ENCODE measurements around the gene PPP1R8.

Gene PPP1R8

DNA sequence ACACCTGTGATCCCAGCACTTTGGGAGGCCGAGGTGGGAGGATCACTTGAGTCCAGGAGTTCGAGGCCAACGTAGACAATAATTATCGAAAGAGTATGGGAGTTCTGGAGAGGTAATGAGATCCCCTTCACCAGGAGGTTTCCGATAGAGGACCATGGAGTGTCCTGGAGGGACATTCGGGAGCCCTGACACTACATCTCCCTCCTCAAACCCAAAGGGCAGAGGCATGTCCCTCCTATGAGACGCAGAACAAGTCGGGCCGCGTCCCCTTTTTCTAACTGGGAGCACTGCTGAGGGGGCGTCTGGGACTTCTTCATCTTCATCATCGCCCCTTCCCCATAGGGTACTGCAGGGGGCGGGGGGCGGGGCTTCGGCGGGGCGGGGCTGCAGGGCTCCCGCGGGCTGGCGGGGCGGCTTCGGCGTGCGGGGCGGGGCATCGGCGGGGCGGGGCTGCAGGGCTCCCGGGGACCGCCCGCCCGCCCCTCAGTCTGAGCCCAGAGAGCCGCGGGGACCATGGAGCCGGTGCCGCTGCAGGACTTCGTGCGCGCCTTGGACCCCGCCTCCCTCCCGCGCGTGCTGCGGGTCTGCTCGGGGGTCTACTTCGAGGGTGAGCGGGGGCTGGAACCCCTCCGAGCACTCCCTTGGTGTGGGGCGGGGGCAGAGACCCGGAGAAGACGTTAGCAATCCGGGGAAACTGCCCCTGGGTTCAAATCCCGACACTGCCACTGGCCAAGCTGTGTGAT, 41.6 kb downstream of the PPP1R8 start, which contains the start of gene THEMIS2:
Gene THEMIS2 (plus strand): TSS at position 486 of the 743 bp plus-strand sequence. CDS start 28 bp downstream, at position 514.
- DNase-seq (ENCODE audit: low read depth), result peak; percentile 75

GRCh38 chr1:27872802-27873551, 42.4 kb downstream of the PPP1R8 start:
- DNase-seq (ENCODE audit: low read depth), result no peak

DNA sequence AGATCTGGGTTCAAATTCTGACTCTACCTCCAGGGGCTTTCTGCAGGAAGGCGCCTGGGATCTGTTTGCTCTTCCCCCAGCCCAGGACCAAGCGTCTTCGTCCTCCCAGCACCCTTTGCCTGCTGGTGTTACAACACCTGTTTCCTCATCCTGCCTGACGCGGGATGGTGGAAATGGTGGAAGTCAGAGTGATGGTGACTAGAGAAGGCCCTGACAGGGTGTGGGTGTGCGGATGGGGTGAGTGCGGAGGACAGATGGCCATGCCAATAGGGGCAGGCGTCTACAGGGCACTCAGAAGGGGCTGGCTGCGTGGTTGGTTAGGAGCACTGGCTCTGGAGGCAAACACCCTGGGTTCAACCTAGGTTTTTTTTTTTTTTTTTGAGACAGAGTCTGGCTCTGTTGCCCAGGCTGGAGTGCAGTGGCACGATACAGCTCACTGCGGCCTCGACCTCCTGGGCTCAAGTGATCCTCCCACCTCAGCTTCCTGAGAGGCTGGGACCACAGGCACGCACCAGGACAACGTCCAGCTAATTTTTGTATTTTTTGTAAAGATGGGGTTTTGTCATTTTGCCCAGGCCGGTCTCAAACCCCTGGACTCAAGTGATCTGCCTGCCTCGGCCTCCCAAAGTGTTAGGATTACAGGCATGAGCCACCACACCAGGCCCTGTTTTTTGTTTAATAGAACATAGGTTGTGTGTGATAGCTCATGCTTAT, 43.2 kb downstream of the PPP1R8 start:
- no peak for DNase-seq (ENCODE audit: low read depth)

DNA sequence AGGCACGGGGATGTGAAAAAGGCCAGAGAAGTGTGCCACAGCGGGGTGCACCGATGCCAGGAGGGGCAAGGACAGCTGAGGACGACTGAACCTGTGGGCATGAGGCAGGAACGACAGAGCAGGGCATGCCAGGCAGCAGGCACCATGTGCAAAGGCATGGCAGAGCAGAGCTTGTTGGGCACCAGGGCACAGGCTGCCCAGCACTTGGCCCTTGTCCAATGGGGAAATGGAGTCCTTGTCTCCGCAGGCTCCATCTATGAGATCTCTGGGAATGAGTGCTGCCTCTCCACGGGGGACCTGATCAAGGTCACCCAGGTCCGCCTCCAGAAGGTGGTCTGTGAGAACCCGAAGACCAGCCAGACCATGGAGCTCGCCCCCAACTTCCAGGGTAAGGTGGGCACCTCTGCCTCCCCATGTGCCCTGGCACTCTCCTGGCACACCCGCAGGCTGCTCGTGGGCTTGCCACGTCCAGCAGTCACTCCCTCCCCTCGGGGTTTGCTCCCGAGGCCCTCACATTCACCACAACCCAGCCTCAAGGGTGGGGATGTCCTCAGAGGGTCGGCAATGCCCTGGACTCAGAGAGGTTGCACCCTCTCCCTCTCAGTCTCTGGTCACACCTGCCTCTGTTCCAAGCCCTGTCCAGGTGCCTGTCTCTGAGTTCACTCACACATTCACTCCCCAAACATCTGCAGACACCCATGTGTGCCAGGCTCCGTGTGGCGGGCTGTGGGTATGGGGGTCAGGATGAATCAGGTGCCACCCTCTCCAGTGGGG, 45.9 kb downstream of the PPP1R8 start:
- DNase-seq (ENCODE audit: low read depth), result no peak

DNA sequence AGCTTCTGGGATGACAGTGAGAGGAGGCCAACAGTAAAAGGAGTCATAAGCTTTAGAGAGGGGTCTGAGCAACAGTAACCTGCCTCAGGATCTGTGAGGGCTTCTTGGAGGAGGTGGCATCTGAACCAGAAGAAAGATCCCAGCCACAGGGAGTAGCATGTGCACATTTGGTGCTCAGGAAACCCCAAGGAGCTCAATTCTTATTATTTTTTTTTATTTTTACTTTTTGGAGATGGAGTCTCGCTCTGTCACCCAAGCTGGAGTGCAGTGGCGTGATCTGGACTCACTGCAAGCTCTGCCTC, 46.5 kb downstream of the PPP1R8 start:
- DNase-seq (ENCODE audit: low read depth), result no peak

GRCh38 chr1:27878039-27878438, 47.5 kb downstream of the PPP1R8 start:
- DNase-seq (ENCODE audit: low read depth), result no peak

- no peak for DNase-seq (ENCODE audit: low read depth)
These were observed 48.3 kb downstream of the PPP1R8 start for GRCh38 chr1:27878787-27879335.

DNA sequence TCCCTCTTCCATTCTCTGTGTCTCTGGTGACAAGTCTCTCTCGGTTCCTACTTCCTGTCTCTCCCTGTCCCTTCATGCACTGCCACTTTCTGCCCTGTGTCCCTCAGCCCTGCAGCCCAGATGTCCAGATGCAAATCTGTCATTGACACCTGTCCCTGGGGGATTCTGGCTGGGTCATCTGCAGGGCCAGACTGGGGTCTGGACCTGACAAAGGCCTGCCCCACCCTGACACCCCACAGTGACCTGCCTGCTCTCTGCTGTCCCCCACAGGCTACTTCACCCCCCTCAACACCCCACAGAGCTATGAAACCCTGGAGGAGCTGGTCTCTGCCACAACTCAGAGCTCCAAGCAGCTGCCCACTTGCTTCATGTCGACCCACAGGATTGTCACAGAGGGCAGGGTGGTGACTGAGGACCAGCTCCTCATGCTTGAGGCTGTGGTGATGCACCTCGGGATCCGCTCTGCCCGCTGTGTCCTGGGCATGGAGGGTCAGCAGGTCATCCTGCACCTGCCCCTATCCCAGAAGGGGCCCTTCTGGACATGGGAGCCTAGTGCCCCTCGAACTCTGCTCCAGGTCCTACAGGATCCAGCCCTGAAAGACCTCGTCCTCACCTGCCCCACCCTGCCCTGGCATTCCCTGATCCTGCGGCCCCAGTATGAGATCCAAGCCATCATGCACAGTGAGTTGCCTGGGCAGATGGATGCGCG, 48.9 kb downstream of the PPP1R8 start:
- no peak for DNase-seq (ENCODE audit: low read depth)

DNA sequence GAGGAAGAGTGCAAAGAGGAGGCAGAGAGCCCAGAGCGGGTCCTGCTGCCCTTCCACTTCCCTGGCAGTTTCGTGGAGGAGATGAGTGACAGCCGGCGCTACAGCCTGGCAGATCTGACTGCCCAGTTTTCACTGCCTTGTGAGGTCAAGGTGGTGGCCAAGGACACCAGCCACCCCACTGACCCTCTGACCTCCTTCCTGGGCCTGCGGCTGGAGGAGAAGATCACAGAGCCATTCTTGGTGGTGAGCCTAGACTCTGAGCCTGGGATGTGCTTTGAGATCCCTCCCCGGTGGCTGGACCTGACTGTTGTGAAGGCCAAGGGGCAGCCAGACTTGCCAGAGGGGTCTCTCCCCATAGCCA, 51.9 kb downstream of the PPP1R8 start:
- no peak for DNase-seq (ENCODE audit: low read depth)

- DNase-seq (ENCODE audit: low read depth), result no peak
These were observed 53.0 kb downstream of the PPP1R8 start for GRCh38 chr1:27883536-27883935.

DNA sequence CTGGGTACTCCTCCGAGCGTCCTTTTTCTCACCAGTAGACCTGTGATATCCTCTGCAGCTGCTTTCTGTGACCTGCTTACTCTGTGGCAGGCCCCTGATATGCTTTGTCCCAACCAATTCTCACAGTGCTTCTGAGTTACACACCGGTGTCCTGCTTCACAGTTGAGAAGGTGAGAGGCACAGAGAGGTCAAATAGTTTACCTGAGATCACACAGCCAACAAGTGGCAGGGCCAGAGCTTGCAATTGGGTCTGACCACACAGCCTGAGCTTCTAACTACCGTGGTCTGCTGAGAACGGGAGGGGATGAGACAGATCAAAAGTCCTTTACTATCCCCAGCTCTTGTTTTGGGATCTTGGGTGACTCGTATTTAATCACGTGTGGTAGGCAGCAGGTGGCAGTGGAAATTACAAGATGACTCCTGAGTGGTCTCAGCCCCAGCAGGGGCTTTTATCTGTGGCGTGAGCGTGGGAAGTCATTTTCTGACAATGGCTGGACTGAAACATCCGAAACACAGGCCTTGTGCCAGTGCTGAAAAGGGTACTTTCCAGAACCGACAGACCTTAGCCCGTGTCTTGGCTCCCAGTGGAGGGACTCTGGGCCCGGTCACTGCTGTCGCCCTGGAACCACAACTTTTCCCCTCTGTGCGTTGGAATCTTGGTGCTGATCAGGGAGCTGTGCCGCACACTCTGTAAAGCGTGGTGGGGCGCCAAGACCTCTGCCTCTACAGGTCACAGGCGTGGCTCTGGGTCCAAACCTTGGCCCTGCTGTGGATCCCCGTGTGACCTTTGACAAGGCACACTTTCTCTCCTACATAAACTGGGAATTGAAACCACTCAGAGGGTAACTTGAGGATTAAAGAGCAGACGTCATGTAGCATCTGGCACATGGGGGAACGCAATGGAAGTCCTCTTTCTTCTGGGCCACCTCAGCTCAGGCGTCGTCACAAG, 53.7 kb downstream of the PPP1R8 start:
- no peak for DNase-seq (ENCODE audit: low read depth)

DNA sequence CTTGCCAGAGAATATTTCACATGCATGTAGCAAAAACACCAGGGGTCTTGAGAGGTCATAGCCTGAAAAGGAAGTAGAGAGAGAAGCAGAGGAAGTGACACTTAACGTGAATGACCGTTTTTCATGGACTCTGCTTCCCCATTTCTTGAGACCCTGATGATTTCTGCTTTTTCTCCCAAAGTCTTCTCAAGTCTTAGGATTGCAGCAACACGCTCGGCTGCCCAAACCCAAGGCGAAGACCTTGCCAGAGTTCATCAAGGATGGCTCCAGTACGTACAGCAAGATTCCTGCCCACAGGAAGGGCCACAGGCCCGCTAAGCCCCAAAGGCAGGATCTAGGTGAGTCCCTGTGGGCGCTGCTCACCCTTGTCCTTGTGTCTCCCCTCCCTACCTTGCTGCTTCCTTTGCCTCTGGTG, 54.5 kb downstream of the PPP1R8 start:
- no peak for DNase-seq (ENCODE audit: low read depth)

DNA sequence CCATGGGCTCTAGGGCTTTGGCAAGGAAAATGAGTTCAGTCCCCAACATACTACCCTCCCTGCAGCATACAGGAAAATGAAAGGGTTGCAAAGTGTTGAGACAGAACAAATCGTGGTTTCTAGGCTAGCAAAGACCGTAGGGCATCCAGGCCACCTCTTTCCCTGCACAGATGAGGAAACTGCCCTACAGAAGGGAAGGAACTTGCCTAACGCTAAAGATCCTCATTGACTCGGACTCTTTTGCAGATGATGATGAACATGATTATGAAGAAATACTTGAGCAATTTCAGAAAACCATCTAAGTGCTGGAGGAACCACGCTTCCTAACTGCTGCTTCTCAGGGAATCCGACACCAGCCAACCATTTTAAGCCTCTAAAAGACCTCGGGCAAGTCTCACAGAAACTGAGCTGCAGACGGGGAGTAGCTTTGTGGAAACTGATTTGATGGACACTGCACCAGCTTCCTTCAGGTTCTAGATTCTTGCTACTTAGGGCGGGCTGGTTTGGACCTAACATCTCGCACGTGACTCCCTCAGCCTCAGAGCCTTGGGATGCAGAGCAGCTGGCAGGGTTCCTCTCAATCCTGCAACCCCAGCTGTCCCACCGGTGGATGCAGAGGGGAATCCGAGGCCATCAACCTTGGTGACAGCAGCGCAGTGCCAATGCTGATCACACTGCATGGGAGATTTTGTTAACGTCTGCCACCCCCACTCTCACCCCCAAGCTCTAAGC, 55.2 kb downstream of the PPP1R8 start:
- DNase-seq (ENCODE audit: low read depth), result no peak

DNA sequence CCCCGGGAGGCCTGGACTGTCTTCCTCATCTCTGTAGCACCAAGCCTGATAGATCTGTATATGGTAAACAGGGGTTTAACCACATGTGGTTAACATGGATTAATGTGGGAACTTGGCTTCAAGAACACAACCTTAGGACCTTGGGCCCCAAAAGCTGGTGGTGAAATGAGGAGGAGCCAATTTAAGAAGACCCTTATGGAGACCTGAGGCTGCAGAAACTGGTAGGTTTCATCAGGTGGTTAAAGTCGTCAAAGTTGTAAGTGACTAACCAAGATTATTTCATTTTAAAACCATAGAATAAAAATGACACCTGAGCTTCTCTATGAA, 55.7 kb downstream of the PPP1R8 start:
- DNase-seq (ENCODE audit: low read depth), result no peak

DNA sequence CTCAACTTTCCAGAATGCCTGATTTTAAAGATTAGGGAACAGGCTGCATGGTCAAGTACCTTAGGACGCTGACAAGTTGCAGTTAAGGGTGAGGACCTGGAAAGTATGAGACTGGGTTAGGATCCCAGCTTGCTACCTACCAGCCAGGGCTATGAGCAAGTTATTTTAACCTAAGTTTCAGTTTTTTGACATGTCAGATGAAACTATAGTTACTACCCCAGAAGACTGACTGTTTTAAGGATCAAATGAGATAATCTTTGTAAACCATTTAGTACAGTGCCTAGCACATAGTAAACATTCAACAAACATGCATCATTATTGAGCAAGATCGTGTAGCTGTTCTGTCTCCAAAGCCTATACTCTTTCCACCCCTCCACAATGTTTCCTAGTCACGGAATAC, 56.2 kb downstream of the PPP1R8 start:
- no peak for DNase-seq (ENCODE audit: low read depth)

DNA sequence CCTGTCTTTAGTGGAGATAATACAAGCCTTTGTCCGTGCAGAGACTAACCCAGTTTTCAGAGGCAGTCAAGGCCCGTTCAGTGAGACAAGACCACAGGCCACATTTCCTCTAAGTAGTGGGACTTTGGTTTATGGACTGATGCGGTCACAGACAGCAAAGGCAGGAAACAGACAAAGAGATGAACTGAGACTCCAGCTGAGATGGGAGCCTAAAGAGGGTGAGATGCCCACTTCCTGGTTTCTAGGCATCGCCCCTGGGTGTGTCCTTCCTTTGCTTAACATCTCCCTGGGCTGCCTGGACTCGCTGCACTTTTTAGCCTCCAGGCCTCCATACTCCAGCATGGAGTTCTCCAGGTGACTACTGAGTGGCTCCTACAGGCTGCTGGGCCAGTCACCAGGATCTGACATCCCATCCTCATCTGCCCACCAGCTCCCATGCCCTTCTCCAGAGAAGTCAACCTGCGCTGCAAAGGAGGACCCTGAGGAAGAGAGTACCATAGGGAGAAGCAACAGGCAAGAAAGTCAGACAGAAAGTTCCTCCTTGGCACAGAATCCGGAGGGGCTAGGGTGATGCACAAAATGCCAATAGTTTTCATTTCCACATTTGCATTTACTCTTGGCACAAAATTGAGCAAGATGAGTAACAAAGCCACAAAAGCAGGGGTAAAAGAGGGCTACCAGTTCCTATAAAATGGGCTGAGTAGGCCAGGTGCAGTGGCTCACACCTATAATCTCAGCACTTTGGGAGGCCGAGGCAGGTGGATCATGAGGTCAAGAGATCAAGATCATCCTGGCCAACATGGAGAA, 56.8 kb downstream of the PPP1R8 start:
- DNase-seq (ENCODE audit: low read depth), result no peak

DNA sequence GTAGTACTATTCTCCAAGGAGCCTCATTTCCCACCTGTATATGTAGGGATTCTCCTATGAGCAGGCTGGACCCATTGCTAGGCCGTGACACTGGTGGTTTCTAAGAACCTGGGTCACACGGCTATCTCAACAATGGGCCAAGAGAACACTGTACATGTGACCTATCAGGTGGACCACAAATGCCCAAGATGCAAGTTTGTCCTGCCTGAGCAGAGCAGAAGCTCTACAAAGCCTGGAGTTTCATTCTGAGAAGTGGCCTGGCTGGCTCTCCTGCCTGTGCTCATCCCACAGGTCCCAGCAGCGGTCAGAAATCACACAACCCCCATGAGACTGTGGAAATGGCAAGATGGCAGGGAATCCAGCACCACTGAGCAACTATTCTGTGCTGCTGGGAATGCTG, 58.9 kb downstream of the PPP1R8 start:
- DNase-seq (ENCODE audit: low read depth), result no peak

DNA sequence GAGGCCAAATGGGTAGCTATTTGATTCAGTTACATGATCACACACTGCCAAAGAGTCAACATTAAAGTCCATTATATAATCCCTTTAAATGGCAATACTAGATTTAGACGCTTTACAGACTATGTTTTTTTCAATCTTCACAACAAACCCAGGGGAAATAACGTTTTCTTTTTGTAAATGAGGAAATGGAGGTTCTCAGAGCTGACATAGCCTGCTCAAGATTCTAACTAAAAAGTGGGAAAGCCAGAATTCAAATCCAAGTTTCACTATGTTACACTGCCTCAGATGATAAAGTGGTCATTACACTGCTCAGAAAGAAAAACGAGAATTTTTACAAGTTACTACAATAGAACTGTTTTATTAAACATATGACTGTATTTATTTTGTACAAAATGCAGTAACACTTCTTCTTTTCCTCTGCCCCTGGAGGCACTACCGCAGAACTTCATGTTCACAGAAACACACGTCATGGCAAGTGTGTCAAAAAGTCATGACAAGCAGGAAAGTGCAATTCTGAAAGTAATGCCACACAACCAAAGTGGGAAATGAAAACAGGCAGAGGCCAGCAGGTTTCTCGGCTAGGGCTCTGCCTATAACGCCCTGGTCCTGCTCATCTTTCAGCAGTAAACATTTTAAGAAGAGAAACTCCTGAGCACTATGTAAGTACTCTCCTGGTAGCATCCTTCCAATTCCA, 60.8 kb downstream of the PPP1R8 start:
- DNase-seq (ENCODE audit: low read depth), result peak; percentile 16

Data from activated T-cell treated with anti-CD3 and anti-CD28 coated beads for 1 hour (primary cell).